HUDEP-2 (cell line): ENCODE results near the gene TAT.

Source experiments
- DNase-seq, 76 experiments: peaks; one replicate each; lab custom pipeline; 2025; ENCODE audit not compliant: unreplicated experiment in 76 of 76; lab: John Stamatoyannopoulos, UW

Gene TAT

DNA sequence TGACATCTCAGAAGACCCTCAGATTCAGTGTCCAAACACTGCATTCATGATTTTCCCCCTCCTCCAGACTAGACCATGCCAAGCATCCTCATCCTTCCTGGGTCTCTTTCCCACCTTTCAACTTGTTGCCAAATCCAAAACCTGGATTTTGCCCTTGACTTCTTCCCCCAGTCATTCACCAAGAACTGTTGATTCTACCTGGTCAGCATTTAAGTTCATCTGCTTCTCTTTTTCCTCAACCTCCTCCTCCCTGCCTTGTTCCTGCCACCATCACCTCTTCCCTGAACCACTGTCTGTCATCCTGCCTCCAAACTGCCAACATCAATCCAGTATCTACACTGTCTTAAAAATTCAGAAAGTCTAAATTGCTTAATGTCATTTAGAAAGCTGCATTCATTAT lies 29.7 kb downstream of the TAT start:
- no peak for DNase-seq

DNA sequence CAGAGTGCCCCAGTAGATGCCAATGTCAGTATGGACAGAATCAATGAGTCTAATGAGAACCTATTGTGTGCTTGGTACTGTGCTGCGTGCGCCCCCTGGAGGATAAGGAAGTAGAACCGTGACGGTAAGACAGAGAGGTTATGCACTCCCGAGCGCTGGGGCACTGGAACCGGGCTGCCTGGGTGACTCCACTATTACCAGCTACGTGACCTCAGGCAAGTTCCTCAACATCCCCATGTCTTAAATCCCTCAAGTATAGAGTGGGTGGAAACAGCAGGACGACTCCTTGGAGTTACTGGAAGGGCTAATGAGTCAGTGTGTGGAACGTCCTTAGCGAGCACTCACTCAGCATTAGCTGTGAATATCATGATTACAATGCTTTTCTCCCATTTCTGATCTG lies 34.5 kb downstream of the TAT start:
- DNase-seq = peak in 61 of 76 experiments; percentile 8 to 64 (median 43)

DNA sequence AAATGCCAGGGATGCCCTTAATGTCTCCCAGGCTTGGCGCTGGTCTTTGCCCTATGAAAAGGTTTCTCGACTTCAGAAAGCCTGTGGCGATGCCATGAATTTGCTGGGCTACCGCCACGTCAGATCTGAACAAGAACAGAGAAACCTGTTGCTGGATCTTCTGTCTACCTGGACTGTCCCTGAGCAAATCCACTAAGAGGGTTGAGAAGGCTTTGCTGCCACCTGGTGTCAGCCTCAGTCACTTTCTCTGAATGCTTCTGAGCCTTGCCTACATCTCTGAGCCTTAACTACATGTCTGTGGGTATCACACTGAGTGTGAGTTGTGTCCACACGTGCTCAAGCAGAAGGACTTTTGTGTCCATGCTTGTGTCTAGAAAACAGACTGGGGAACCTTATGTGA lies 39.2 kb downstream of the TAT start:
- peak in 36 of 76 experiments; percentile 2 to 63 (median 18) for DNase-seq

DNA sequence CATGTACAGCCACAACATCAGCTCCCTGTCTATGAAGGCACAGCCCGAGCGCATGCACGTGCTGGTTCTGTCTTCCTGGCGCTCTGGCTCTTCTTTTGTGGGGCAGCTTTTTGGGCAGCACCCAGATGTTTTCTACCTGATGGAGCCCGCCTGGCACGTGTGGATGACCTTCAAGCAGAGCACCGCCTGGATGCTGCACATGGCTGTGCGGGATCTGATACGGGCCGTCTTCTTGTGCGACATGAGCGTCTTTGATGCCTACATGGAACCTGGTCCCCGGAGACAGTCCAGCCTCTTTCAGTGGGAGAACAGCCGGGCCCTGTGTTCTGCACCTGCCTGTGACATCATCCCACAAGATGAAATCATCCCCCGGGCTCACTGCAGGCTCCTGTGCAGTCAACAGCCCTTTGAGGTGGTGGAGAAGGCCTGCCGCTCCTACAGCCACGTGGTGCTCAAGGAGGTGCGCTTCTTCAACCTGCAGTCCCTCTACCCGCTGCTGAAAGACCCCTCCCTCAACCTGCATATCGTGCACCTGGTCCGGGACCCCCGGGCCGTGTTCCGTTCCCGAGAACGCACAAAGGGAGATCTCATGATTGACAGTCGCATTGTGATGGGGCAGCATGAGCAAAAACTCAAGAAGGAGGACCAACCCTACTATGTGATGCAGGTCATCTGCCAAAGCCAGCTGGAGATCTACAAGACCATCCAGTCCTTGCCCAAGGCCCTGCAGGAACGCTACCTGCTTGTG lies 40.0 kb downstream of the TAT start:
- DNase-seq = no peak

DNA sequence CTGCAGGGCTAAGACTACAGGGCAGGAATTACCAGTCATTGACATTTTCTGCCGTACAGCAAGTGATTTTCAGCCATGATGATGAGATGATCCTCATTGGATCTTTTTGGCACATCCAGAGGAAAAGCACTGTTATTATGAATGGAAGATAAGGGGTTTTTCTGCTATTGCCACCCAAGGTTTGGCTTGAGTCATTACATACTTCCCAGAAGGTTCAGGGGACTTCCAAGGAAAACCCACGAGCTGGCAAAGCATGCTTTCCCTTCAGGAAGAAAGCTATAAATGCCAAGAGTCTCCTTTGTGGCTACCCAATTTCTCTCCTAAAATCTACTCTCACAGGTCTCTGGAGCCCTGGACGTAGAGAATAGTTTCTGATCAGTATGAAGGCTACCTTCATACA lies 44.5 kb downstream of the TAT start:
- no peak for DNase-seq

DNA sequence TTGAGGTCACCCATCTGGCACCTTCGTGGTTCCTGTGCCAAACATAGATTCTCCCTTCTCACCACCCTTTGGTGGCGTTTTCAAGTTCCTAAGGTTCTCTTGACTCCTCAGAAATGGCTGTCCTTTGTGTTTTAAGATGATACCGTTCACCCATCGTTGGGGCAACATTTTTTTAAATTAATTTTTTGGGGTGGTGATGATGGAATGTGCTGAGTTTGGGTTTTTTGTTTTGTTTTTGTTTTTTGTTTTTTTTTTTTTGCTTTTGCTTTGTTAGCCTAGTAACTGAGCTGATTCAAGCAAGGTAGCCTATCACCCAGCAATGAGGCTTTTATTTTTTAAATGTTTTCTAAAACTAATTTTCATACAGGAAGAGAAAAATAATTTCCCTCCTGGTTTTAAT lies 48.0 kb downstream of the TAT start:
- no peak for DNase-seq

DNA sequence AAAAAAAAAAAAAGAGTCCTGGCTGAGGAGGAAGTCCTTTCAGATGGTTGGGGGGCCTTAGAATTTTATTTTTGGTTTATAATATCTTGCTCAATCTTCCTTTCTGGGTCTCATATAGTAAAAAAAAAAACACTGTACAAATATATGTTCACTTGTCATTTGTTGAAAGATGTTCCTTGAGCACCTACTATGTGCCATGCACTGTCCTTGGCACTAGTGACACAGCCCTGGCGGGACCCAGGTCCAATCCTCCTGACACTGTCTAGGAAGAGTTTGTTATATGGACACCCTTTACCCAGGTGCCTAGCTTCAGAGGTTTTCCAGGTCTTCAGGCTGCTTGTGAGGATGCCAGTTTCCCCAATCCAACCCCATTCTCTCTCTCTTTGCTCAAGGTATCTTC lies 48.6 kb downstream of the TAT start:
- no peak for DNase-seq

DNA sequence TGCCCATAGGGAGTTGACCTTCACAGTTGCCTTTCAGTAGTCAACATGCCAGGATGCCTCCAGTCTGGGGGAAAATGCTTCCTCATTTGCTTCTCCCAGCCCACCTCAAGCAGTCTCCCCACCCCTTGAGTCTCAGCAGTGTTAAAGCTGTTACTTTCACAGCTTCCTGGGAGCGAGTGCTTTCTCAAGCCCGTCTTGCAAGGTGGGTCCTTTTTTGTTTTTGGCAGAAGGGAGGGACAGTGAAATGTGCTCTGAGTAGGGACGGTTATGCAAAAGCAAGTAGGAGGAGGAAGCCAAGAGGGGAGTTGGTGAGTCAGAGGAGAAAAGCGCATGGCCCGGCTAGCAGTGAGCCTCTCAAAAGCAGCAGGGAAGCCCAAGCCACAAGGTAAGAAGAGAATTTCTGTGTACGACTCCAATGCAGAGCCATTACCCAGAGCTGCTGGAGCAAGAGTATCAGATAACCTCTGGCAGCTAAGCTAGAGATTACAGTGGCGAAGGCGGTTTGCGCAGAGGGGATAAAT lies 50.7 kb downstream of the TAT start, which contains the start of gene CHST4:
CHST4 (plus strand) TSS at position 316 of the 521 bp plus-strand sequence. CDS start 10,252 bp downstream, outside the sequence.
- DNase-seq = peak in 14 of 76 experiments; percentile 2 to 47 (median 7)

DNA sequence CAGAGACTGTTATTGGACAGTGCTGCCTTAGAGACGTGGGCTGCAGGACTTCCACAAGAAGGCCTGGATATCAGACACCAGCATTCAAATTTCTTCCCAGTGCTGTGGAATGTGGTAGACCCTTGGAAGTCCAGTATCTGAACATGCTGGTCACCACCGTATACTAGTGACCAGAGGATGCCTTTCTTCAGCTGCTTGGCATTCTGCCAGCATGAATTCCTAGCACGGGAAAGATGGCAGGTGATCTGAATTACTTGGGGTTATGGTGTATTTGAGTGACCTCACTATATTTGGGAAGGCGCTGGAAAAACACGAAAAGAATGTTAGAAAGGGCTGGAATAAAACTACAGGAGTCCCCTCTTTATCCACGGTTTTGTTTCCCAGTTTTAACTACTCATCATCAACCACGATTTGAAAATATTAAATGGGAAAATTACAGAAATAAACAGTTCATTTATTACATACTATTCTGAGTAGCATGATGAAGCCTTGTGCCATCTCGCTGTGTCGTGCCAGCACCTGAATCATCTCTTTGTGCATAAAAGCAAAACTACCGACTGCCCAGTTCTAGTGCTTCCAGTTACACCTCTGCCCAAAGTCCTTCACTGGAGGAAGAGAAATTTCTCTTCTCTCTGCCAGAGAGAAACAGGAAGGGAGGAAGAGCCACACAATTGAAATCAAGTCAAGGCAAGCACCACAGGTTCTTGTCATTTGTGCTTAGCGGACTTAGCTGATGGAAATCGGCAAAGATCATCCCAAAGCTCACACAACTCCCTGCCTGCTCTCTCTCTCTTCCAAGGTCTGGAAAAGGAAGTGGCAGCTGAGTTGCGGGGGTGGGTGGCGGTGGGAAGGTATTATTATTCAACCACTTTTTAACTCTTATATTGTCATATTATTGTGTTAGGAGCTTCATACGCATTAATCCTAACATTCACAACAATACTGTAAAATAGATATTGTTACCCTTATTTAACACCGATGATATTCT lies 52.0 kb downstream of the TAT start:
- DNase-seq = no peak

DNA sequence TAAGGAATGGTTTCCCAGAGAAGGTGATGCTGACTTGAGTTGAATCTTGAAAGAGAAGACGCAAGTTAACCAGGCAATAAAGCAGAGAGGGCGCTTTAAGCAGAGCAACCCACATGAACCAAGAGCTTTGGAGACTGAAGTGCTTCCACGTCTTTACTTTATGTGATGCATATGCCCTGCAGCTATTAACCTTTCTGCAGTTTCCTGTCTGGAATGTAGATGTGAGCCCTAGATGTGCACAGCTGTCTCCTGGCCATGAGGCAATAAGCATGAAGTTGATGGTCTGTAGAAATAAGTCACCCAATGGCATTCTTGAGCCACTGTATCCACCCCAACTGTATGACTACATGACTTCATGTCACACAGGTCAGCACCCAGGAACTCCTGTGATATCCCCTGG lies 56.3 kb downstream of the TAT start:
- no peak for DNase-seq
